ENCODE data around the gene NPBWR2. TPM values are rescaled to one million over a fixed set of nuclear protein-coding genes. Genes with fewer than 3 reads are reported as not detected.

Gene NPBWR2
- total and polyA plus RNA-seq, 4 donors: not detected

GRCh38 chr20:64108731-64109681 is 1.6 kb upstream of the NPBWR2 start:
- TF ChIP-seq NR2F2 (IDR thresholded peaks at IDR 0.05): no peak
- no peak for TF ChIP-seq HNF4A (conservative IDR thresholded peaks at IDR 0.05)
- TF ChIP-seq YY1 (IDR thresholded peaks at IDR 0.05): no peak
- TF ChIP-seq EGR1 (IDR thresholded peaks at IDR 0.05; ENCODE audit: low read depth in 2 of 2): no peak
- TF ChIP-seq FOXA1 (IDR thresholded peaks at IDR 0.05): no peak
- no peak for TF ChIP-seq HNF4G (IDR thresholded peaks at IDR 0.05)
- no peak for TF ChIP-seq GABPA (IDR thresholded peaks at IDR 0.05 in 1 of 2, conservative IDR thresholded peaks at IDR 0.05 in 1 of 2)
- TF ChIP-seq FOXA2 (IDR thresholded peaks at IDR 0.05): no peak
- no peak for TF ChIP-seq SP1 (IDR thresholded peaks at IDR 0.05)
- TF ChIP-seq ATF3 (IDR thresholded peaks at IDR 0.05): no peak
- TF ChIP-seq JUND (IDR thresholded peaks at IDR 0.05): no peak
- TF ChIP-seq REST (IDR thresholded peaks at IDR 0.05): no peak
- no peak for TF ChIP-seq TAF1 (conservative IDR thresholded peaks at IDR 0.05)
- no peaks in the 10 kb centered on the region for H3K36me3 ChIP-seq (ENCODE audit: control insufficient read depth in 4 of 4, insufficient read depth in 3 of 4, low read depth in 1 of 4, low read length in 3 of 4)
- no peak for DNase-seq (ENCODE audit: low spot score)
- no peak overlapping the region for H3K27ac ChIP-seq (ENCODE audit: low read depth in 1 of 2, low read length in 2 of 2)
- no peaks in the 10 kb centered on the region for H3K4me1 ChIP-seq (ENCODE audit: control insufficient read depth in 4 of 4, insufficient read depth in 4 of 4, low read length in 3 of 4)
- H3K27me3 ChIP-seq (ENCODE audit: control insufficient read depth in 4 of 4, insufficient read depth in 4 of 4, low read length in 3 of 4): peaks cover 0 to under 1% (median 0%) of the 10 kb centered on the region in 4 donors
- H3K9ac ChIP-seq (ENCODE audit: low read depth in 1 of 2, low read length in 2 of 2): no peak overlapping the region
- no peaks in the 10 kb centered on the region for H3K9me3 ChIP-seq (ENCODE audit: control insufficient read depth in 4 of 4, low read length in 3 of 4)
- no peak overlapping the region for H3K4me3 ChIP-seq (ENCODE audit: low read depth in 1 of 3, low read length in 3 of 3)
- 84% methylated on average over 26 of the region's 26 CpGs for WGBS

GRCh38 chr20:64107736-64108457 is 532 bp upstream of the NPBWR2 start:
- 77% methylated on average over 19 of the region's 19 CpGs for WGBS
- H3K4me3 ChIP-seq (ENCODE audit: low read depth in 1 of 3, low read length in 3 of 3): no peak overlapping the region
- no peaks in the 10 kb centered on the region for H3K4me1 ChIP-seq (ENCODE audit: control insufficient read depth in 4 of 4, insufficient read depth in 4 of 4, low read length in 3 of 4)
- peaks cover 0 to 2% (median 0%) of the 10 kb centered on the region in 4 donors for H3K27me3 ChIP-seq (ENCODE audit: control insufficient read depth in 4 of 4, insufficient read depth in 4 of 4, low read length in 3 of 4)
- H3K27ac ChIP-seq (ENCODE audit: low read depth in 1 of 2, low read length in 2 of 2): no peak overlapping the region
- DNase-seq (ENCODE audit: low spot score): no peak
- H3K36me3 ChIP-seq (ENCODE audit: control insufficient read depth in 4 of 4, insufficient read depth in 3 of 4, low read depth in 1 of 4, low read length in 3 of 4): no peaks in the 10 kb centered on the region
- no peaks in the 10 kb centered on the region for H3K9me3 ChIP-seq (ENCODE audit: control insufficient read depth in 4 of 4, low read length in 3 of 4)
- no peak overlapping the region for H3K9ac ChIP-seq (ENCODE audit: low read depth in 1 of 2, low read length in 2 of 2)
- no peak for TF ChIP-seq EGR1 (IDR thresholded peaks at IDR 0.05; ENCODE audit: low read depth in 2 of 2)
- no peak for TF ChIP-seq HNF4A (conservative IDR thresholded peaks at IDR 0.05)
- no peak for TF ChIP-seq HNF4G (IDR thresholded peaks at IDR 0.05)
- TF ChIP-seq MAX (IDR thresholded peaks at IDR 0.05): no peak
- TF ChIP-seq GABPA (IDR thresholded peaks at IDR 0.05 in 1 of 2, conservative IDR thresholded peaks at IDR 0.05 in 1 of 2): no peak
- no peak for TF ChIP-seq FOXA2 (IDR thresholded peaks at IDR 0.05)
- no peak for TF ChIP-seq JUND (IDR thresholded peaks at IDR 0.05)
- TF ChIP-seq ZBTB33 (IDR thresholded peaks at IDR 0.05): no peak
- TF ChIP-seq TAF1 (conservative IDR thresholded peaks at IDR 0.05): no peak
- no peak for TF ChIP-seq RAD21 (IDR thresholded peaks at IDR 0.05)
- TF ChIP-seq NR2F2 (IDR thresholded peaks at IDR 0.05): no peak
- TF ChIP-seq CTCF (IDR thresholded peaks at IDR 0.05; ENCODE audit: low read depth, low read length, missing input control): no peak
- no peak for TF ChIP-seq SP1 (IDR thresholded peaks at IDR 0.05)
- no peak for TF ChIP-seq ATF3 (IDR thresholded peaks at IDR 0.05)
- TF ChIP-seq RXRA (IDR thresholded peaks at IDR 0.05): no peak

Measured in liver (tissue), 9 donors.